Body of pancreas (tissue), 4 donors: ENCODE measurements around the gene CD80. TPM values are rescaled to one million over a fixed set of nuclear protein-coding genes. Genes with fewer than 3 reads are reported as not detected.

Experiments used
- ATAC-seq: fragments of 150-250 bp; one replicate; pipeline ENCODE4 v1.9.1; 2016
- DNase-seq, 4 donors: peaks; one replicate each; pipeline ENCODE4 v3.0.0-alpha.2; 2019
- H3K27ac ChIP-seq, 4 donors: fragments of 200-600 bp; sonication (generic); 1 replicate in 3 of 4; 2 replicates in 1 of 4; pipeline versions ENCODE4 v1.5.1 to v1.6.1; 2016 to 2019; ENCODE audit warnings: mild to moderate bottlenecking in 1 of 4, mixed read lengths in 1 of 4, moderate library complexity in 1 of 4
- H3K27me3 ChIP-seq, 2 donors: fragments of 200-600 bp; sonication (generic); one replicate each; pipeline ENCODE4 v1.6.0; 2016; ENCODE audit warnings: mild to moderate bottlenecking in 1 of 2
- H3K36me3 ChIP-seq, 2 donors: fragments of 200-600 bp; sonication (generic); replicated peaks in 1 of 2; 2 replicates each; pipeline ENCODE4 v1.5.1; 2016; ENCODE audit warnings: low read depth in 2 of 2; ENCODE audit not compliant: insufficient read depth in 1 of 2
- H3K4me1 ChIP-seq: fragments of 200-600 bp; sonication (generic); one replicate; pipeline ENCODE4 v1.6.0; 2016
- H3K4me3 ChIP-seq, 2 donors: fragments of 200-600 bp; sonication (generic); 1 replicate in 1 of 2; 2 replicates in 1 of 2; pipeline ENCODE4 v1.5.1; 2016 to 2019
- H3K9me3 ChIP-seq, 3 donors: fragments of 200-600 bp; sonication (generic); 1 replicate in 2 of 3; 2 replicates in 1 of 3; pipeline ENCODE4 v1.5.1; 2016
- POLR2A ChIP-seq, 3 donors: fragments of 450-650 bp; IDR thresholded peaks; one replicate each; pipeline ENCODE4 v1.6.1; 2016; ENCODE audit warnings: antibody characterized with exemption in 3 of 3, mild to moderate bottlenecking in 2 of 3
- WGBS, 2 donors: methylation state at CpG; one replicate each; pipeline ENCODE4 v1.1.5; 2017; 5-methylcytosine and 5-hydroxymethylcytosine counted together
- intact Hi-C: fragments of 100-400 bp; cut with DNase I; formaldehyde crosslinking; loops from one replicate; pipeline ENCODE4 v1.15.1; 2023
- total RNA-seq, 2 donors: library from RNA; depleted of rRNA; stranded (reverse); fragments of >200 nt; gene quantifications; one replicate each; pipeline ENCODE4 v1.1.0, GENCODE V29; 2016
- TF ChIP-seq, protein P1 (sequence below), 7 experiments: fragments of 450-650 bp in 4 of 7; fragments of 200-600 bp in 3 of 7; sonication (generic) in 3 of 7; IDR thresholded peaks; one replicate each; pipeline ENCODE4 v1.5.1; 2016 to 2019; ENCODE audit warnings: antibody characterized with exemption in 7 of 7

The CD80 gene
- total RNA-seq, 2 donors from 2014 or later, result 0.26 TPM; not detected in 1

- Histone ChIP-seq H3K27ac (no peak overlapping the region), H3K4me3 (no peak overlapping the region), H3K36me3 (peaks cover 0 to 3% of the 10 kb centered on the region in 2 donors), H3K27me3 (no peaks in the 10 kb centered on the region), H3K4me1 (no peaks in the 10 kb centered on the region), H3K9me3 (no peaks in the 10 kb centered on the region)
- no peak for ATAC-seq
- 78 to 82% methylated on average over 2 of the region's 2 CpGs for WGBS, 2 donors
- TF ChIP-seq, protein P1, sequence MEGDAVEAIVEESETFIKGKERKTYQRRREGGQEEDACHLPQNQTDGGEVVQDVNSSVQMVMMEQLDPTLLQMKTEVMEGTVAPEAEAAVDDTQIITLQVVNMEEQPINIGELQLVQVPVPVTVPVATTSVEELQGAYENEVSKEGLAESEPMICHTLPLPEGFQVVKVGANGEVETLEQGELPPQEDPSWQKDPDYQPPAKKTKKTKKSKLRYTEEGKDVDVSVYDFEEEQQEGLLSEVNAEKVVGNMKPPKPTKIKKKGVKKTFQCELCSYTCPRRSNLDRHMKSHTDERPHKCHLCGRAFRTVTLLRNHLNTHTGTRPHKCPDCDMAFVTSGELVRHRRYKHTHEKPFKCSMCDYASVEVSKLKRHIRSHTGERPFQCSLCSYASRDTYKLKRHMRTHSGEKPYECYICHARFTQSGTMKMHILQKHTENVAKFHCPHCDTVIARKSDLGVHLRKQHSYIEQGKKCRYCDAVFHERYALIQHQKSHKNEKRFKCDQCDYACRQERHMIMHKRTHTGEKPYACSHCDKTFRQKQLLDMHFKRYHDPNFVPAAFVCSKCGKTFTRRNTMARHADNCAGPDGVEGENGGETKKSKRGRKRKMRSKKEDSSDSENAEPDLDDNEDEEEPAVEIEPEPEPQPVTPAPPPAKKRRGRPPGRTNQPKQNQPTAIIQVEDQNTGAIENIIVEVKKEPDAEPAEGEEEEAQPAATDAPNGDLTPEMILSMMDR (IDR thresholded peaks at IDR 0.05), result no peak
- intact Hi-C loops, result no loop called here
- no peak for DNase-seq
Measured at GRCh38 chr3:119492128-119492527, 67.3 kb downstream of the CD80 start.

DNA sequence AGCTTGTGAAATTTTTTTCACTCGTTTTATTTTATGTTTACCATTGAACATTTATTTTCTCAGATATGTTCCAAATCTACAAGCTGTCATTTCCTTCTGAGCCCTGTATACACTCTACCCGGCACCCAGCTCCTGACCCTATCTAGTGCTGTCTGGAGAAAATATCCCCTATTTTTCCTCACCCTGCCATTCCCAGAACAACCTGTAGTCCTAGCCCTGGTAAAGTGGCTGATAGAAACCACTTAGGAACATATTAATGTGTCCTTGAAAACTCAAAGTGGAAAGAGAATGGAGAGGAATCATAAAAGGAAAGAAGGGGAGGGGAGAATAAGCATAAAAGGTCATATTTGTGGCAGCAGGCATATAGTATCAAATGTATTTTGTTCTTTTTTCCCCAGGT is 69.3 kb downstream of the CD80 start:
- 72 to 97% methylated on average over 2 of the region's 2 CpGs for WGBS, 2 donors
- Histone ChIP-seq H3K4me3 (no peak overlapping the region), H3K36me3 (peaks cover 0 to 6% of the 10 kb centered on the region in 2 donors), H3K27ac (no peak overlapping the region), H3K9me3 (no peaks in the 10 kb centered on the region), H3K27me3 (no peaks in the 10 kb centered on the region), H3K4me1 (no peaks in the 10 kb centered on the region)
- no peak for DNase-seq
- TF ChIP-seq POLR2A (IDR thresholded peaks at IDR 0.05), result no peak
- TF ChIP-seq, protein P1 (IDR thresholded peaks at IDR 0.05), result no peak
- ATAC-seq, result no peak
- intact Hi-C loops, result no loop called here

GRCh38 chr3:119485563-119485962 is 73.9 kb downstream of the CD80 start:
- intact Hi-C loops, result no loop called here
- DNase-seq, result no peak
- Histone ChIP-seq H3K4me1 (no peaks in the 10 kb centered on the region), H3K9me3 (no peaks in the 10 kb centered on the region), H3K36me3 (peaks cover 0 to 6% of the 10 kb centered on the region in 2 donors), H3K27ac (no peak overlapping the region), H3K4me3 (no peak overlapping the region), H3K27me3 (no peaks in the 10 kb centered on the region)
- no peak for ATAC-seq
- WGBS, 2 donors, result 92% methylated on average over 2 of the region's 2 CpGs
- no peak for TF ChIP-seq POLR2A (IDR thresholded peaks at IDR 0.05)
- TF ChIP-seq, protein P1 (IDR thresholded peaks at IDR 0.05), result no peak

- Histone ChIP-seq H3K4me1 (no peaks in the 10 kb centered on the region), H3K27ac (no peak overlapping the region), H3K4me3 (no peak overlapping the region), H3K27me3 (no peaks in the 10 kb centered on the region), H3K36me3 (peaks cover 0 to 6% of the 10 kb centered on the region in 2 donors), H3K9me3 (no peaks in the 10 kb centered on the region)
- TF ChIP-seq, protein P1 (IDR thresholded peaks at IDR 0.05), result no peak
- no peak for TF ChIP-seq POLR2A (IDR thresholded peaks at IDR 0.05)
- 92 to 95% methylated on average over 1 of the region's 1 CpG for WGBS, 2 donors
- DNase-seq (no peak), ATAC-seq (no peak)
- intact Hi-C loops, result no loop called here
Measured at GRCh38 chr3:119483101-119483500, 76.3 kb downstream of the CD80 start.

DNA sequence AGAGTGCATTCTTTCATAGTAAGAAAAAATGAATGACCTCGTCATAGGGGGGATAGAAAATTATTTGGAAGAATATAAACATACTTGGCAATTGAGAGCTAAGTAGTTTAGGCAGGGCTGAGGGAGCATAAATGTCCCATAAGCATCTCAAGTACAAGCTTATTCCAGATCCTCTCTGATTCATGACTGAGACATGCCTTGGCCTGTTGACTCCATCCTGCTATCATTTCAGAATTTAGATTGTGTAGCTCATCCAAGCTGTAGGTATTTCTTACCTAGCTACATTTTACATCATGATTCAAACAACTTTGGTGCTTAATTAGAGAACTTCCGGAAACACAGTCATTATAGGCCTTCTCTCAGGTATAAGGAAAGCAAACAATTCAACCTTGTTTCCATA is 78.3 kb downstream of the CD80 start:
- no peaks in the 10 kb centered on the region for H3K27me3 ChIP-seq
- WGBS, 2 donors, result 92 to 98% methylated on average over 2 of the region's 2 CpGs
- ATAC-seq (no peak), DNase-seq (no peak)
- peaks cover 0 to 6% of the 10 kb centered on the region in 2 donors for H3K36me3 ChIP-seq
- no peak overlapping the region for H3K27ac ChIP-seq
- no peak for TF ChIP-seq POLR2A (IDR thresholded peaks at IDR 0.05)
- TF ChIP-seq, protein P1 (IDR thresholded peaks at IDR 0.05), result no peak
- intact Hi-C loops, result no loop called here
- no peaks in the 10 kb centered on the region for H3K4me1 ChIP-seq
- no peaks in the 10 kb centered on the region for H3K9me3 ChIP-seq
- no peak overlapping the region for H3K4me3 ChIP-seq
